ENCODE results near the gene CDH1.

GRCh38 chr16:68873635-68874471, 136.8 kb downstream of the CDH1 start:
- TF ChIP-seq CTCF (IDR thresholded peaks at IDR 0.05) (no peak), POLR2A (IDR thresholded peaks at IDR 0.05) (no peak)
